GM23338 (cell line): ENCODE results near the gene STOX2. TPM values are rescaled to one million over a fixed set of nuclear protein-coding genes. Genes with fewer than 3 reads are reported as not detected.

Experiments used
- ATAC-seq: fragments of 200-7000 bp; cut with Tn5 transposase; 3 replicates; pipeline ENCODE4 v1.9.1; 2020
- DNase-seq: peaks from one replicate; pipeline ENCODE4 v3.0.0-alpha.2; 2015; ENCODE audit warnings: low spot score
- H2AFZ ChIP-seq: fragments of 200-600 bp; sonication (generic); 2 replicates; pipeline ENCODE4 v1.8.0; 2016; ENCODE audit warnings: antibody characterized with exemption, mild to moderate bottlenecking, moderate library complexity
- H3F3A ChIP-seq: fragments of 200-600 bp; sonication (generic); replicated peaks from 2 replicates; pipeline ENCODE4 v1.8.0; 2017; ENCODE audit warnings: antibody characterized with exemption, mixed run types, low read depth
- H3K27ac ChIP-seq: fragments of 200-600 bp; sonication (generic); 2 replicates; pipeline ENCODE4 v1.6.1; 2016; ENCODE audit warnings: low read depth
- H3K27me3 ChIP-seq: fragments of 200-600 bp; sonication (generic); 2 replicates; pipeline ENCODE4 v1.8.0; 2016; ENCODE audit warnings: mild to moderate bottlenecking, mixed run types, moderate library complexity; ENCODE audit not compliant: insufficient read depth
- H3K36me3 ChIP-seq: fragments of 200-600 bp; sonication (generic); 2 replicates; pipeline ENCODE4 v1.8.0; 2016; ENCODE audit warnings: mild to moderate bottlenecking; ENCODE audit not compliant: insufficient read depth
- H3K4me1 ChIP-seq: fragments of 200-600 bp; sonication (generic); 2 replicates; pipeline ENCODE4 v1.8.0; 2016; ENCODE audit warnings: mild to moderate bottlenecking, moderate library complexity; ENCODE audit not compliant: insufficient read depth
- H3K4me2 ChIP-seq: fragments of 200-600 bp; sonication (generic); 2 replicates; pipeline ENCODE4 v1.7.1; 2017; ENCODE audit warnings: mixed run types
- H3K4me3 ChIP-seq: fragments of 200-600 bp; sonication (generic); 2 replicates; pipeline ENCODE4 v1.6.1; 2016; ENCODE audit warnings: mixed run types
- H3K79me2 ChIP-seq: fragments of 200-600 bp; sonication (generic); replicated peaks from 2 replicates; pipeline ENCODE4 v1.8.0; 2017; ENCODE audit warnings: mild to moderate bottlenecking; ENCODE audit not compliant: insufficient read depth
- H3K9me2 ChIP-seq: fragments of 200-600 bp; sonication (generic); 2 replicates; pipeline ENCODE4 v1.8.0; 2017; ENCODE audit not compliant: insufficient read depth
- H4K20me1 ChIP-seq: fragments of 200-600 bp; sonication (generic); replicated peaks from 2 replicates; pipeline ENCODE4 v1.8.0; 2017; ENCODE audit warnings: mild to moderate bottlenecking; ENCODE audit not compliant: insufficient read depth
- H3K27ac Mint-ChIP-seq: 2 replicates; pipeline ENCODE4 v1.8.0; 2020; ENCODE audit warnings: inconsistent platforms, mild to moderate bottlenecking, moderate library complexity, mixed read lengths
- H3K27me3 Mint-ChIP-seq: 3 replicates; pipeline ENCODE4 v1.8.0; 2022; ENCODE audit warnings: low read depth, mild to moderate bottlenecking, moderate library complexity, mixed read lengths, inconsistent platforms; ENCODE audit not compliant: insufficient read depth, poor library complexity
- H3K36me3 Mint-ChIP-seq: 3 replicates; pipeline ENCODE4 v1.8.0; 2021; ENCODE audit warnings: low read depth, mild to moderate bottlenecking, inconsistent platforms, moderate library complexity, mixed read lengths
- H3K4me1 Mint-ChIP-seq: 3 replicates; pipeline ENCODE4 v1.8.0; 2020; ENCODE audit warnings: mild to moderate bottlenecking, inconsistent platforms, mixed read lengths
- H3K4me3 Mint-ChIP-seq: 3 replicates; pipeline ENCODE4 v1.8.0; 2021; ENCODE audit warnings: moderate library complexity, mild to moderate bottlenecking, inconsistent platforms, mixed read lengths
- H3K9me3 Mint-ChIP-seq: 3 replicates; pipeline ENCODE4 v1.8.0; 2020; ENCODE audit warnings: moderate library complexity, mild to moderate bottlenecking, inconsistent platforms, mixed read lengths
- CTCF ChIP-seq, 2 experiments: fragments of 200-600 bp in 1 of 2; sonication (generic) in 1 of 2; conservative IDR thresholded peaks; 2 replicates each; pipeline versions ENCODE4 v1.5.1 to v1.6.1; 2016 to 2017; ENCODE audit warnings: antibody characterized with exemption in 2 of 2, low read depth in 2 of 2, mild to moderate bottlenecking in 2 of 2, moderate library complexity in 1 of 2
- ETS1 ChIP-seq: IDR thresholded peaks from 2 replicates; pipeline ENCODE4 v1.6.1; 2016; ENCODE audit warnings: antibody characterized with exemption
- EZH2 ChIP-seq: fragments of 200-600 bp; sonication (generic); IDR thresholded peaks from one replicate; pipeline ENCODE4 v1.8.0; 2017; ENCODE audit warnings: antibody characterized with exemption, mild to moderate bottlenecking, low read depth; ENCODE audit not compliant: unreplicated experiment
- ZNF114 ChIP-seq: fragments of 250-450 bp; sonication (Bioruptor Pico); IDR thresholded peaks from 2 replicates; pipeline ENCODE4 v1.5.0; 2020; ENCODE audit warnings: mild to moderate bottlenecking, moderate library complexity
- ZNF462 ChIP-seq: fragments of 250-450 bp; sonication (Bioruptor Pico); IDR thresholded peaks from 2 replicates; pipeline ENCODE4 v1.5.0; 2020; ENCODE audit warnings: mild to moderate bottlenecking, moderate library complexity
- polyA plus RNA-seq: library from polyadenylated mRNA; unstranded; fragments of >200 nt; fragmentation: Nextera tagmentation; extraction: Ambion mirVana; gene quantifications from 2 replicates; pipeline ENCODE4 v1.2.1, GENCODE V29; 2016
- total RNA-seq: library from RNA; depleted of rRNA; stranded (reverse); fragments of >200 nt; shearing (Covaris generic); gene quantifications from 2 replicates; pipeline ENCODE4 v1.2.3, GENCODE V29; 2014

Gene STOX2
- total and polyA plus RNA-seq, 2 experiments from 2014 or later = 19.8 to 20.6 TPM

- TF ChIP-seq ZNF462 (no peak), CTCF (conservative IDR thresholded peaks at IDR 0.05; ENCODE audit: low read depth in 2 of 2) (no peak), EZH2 (no peak)
Observed at GRCh38 chr4:183909187-183909586, 4.1 kb downstream of the STOX2 start (continued).

- Histone ChIP-seq H4K20me1 (peaks cover 9% of the 10 kb centered on the region; the same call in 1 of the 2 replicates), H3K4me1 (peaks cover 29% of the 10 kb centered on the region), H3K27me3 (peaks cover 28% of the 10 kb centered on the region), H3K79me2 (peaks cover 83% of the 10 kb centered on the region), H3K36me3 (no peaks in the 10 kb centered on the region), H3K4me3 (no peak overlapping the region), H2AFZ (no peak overlapping the region), H3K27ac (no peak overlapping the region), H3F3A (no peaks in the 10 kb centered on the region; the same call in 1 of the 2 replicates), H3K9me2 (no peaks in the 10 kb centered on the region), H3K4me2 (0 out of 2 replicates have a peak overlapping the region, but pooled peaks have one; percentile 1)
- no peak for DNase-seq
- Mint-ChIP-seq H3K4me1 (peaks cover 31% of the 10 kb centered on the region), H3K27me3 (peaks cover 16% of the 10 kb centered on the region), H3K36me3 (peaks cover 17% of the 10 kb centered on the region), H3K4me3 (peak overlapping the region; percentile 34; the same call in 2 of the 3 replicates), H3K27ac (no peak overlapping the region), H3K9me3 (peaks cover 10% of the 10 kb centered on the region)
- no peak for TF ChIP-seq ZNF114
- TF ChIP-seq ETS1 = no peak
- ATAC-seq = no peak
Observed at GRCh38 chr4:183909801-183910200, 4.7 kb downstream of the STOX2 start.
